Measurements from ENCODE around the gene POLR2J2.
"Not testable (repeated sequence)": the region's sequence is repeated elsewhere in the genome, so short reads cannot be mapped to it uniquely, and the experiment has no call there.

- TF ChIP-seq POLR2A, TAF1, POLR2AphosphoS5 (IDR thresholded peaks at IDR 0.05; ENCODE audit: low read depth, low read length): not testable (repeated sequence)
- peak; percentile 64 for TF ChIP-seq SPI1 (IDR thresholded peaks at IDR 0.05; ENCODE audit: low read depth, low read length)
These were observed 44.3 kb upstream of the POLR2J2 start for GRCh38 chr7:102715718-102716117.

Data from GM12891 (cell line).